Measurements from ENCODE around the gene NUP50. TPM values are rescaled to one million over a fixed set of nuclear protein-coding genes. Genes with fewer than 3 reads are reported as not detected.
"Not testable (repeated sequence)": the region's sequence is repeated elsewhere in the genome, so short reads cannot be mapped to it uniquely, and the experiment has no call there.

NUP50 gene
- polyA plus RNA-seq, 4 donors, result 45.7 to 59.5 (median 53.8) TPM

DNA sequence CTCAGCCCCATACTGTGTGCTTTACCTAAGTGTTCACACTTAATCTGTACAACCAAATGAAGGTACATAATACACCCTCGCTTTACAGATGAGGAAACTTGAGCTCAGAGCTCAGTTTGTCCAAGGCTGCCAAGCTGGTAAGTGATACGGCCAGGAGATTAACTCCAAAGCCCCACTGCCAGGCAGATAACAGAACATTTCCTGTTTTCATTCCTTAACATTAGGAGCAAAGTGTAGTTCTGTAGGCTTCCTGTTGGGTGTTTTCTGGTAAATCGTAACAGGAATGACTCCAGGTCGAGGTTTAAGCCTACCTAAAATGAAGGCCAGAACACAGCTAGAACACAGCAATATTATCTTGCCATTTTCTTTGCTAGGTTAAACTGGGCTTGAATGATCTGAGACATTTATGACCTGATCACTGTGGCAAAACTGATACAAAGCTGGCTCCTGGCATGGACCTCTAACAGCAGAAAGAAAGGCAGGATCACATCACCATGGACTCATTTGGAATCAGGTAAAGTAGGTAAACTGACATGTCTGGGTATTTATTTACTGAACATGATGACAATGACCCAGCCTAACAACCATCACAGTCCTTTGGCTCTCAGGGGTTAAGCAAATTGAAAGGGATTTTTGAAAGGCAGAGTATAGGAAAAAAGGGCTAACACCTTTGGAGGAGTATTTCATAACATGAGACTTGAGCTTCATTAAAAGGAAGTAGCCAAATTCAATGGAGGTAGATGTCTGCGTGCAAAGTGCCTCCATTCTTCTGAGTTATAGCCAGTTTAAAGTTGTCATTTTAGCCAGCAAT lies 3.9 kb upstream of the NUP50 start:
- no peak for DNase-seq (ENCODE audit: low read depth in 4 of 4, low spot score in 3 of 4)

DNA sequence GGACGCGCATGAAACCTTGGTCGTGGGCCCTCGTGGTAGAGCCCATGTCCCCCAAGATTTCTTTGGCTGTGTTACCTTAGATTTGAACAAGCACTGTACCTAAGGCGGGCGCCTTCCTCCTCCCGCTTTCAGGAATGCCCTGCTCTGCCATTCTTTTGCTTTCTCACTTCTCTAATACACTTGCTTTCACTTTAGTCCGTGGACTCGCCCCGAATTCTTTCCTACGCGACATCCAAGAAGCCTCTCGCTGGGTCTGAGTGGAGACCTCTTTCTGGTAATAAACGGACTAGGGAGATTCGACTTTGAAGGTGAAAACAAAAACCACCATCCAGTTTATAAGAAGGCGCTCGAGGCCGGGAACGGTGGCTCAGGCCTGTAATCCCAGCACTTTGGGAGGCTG lies 1.2 kb upstream of the NUP50 start:
- DNase-seq (ENCODE audit: low read depth in 4 of 4, low spot score in 3 of 4), result no peak

DNA sequence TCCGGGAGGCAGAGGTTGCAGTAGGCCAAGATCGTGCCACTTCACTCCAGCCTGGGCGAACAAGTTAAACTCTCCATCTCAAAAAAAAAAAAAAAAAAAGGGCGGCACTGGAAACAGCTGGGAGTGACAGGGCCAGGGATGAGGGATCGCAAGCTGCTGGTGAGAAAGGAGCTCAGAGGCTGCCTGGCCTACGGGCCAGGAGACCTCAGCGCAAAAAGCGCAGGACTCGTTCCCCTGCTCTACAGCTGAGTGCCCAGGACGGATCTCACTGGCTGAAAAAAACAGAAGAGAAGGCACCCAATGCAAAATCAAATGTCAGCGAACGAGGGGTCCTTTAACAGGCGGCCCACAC lies 650 bp upstream of the NUP50 start:
- no peak for DNase-seq (ENCODE audit: low read depth in 4 of 4, low spot score in 3 of 4)

DNA sequence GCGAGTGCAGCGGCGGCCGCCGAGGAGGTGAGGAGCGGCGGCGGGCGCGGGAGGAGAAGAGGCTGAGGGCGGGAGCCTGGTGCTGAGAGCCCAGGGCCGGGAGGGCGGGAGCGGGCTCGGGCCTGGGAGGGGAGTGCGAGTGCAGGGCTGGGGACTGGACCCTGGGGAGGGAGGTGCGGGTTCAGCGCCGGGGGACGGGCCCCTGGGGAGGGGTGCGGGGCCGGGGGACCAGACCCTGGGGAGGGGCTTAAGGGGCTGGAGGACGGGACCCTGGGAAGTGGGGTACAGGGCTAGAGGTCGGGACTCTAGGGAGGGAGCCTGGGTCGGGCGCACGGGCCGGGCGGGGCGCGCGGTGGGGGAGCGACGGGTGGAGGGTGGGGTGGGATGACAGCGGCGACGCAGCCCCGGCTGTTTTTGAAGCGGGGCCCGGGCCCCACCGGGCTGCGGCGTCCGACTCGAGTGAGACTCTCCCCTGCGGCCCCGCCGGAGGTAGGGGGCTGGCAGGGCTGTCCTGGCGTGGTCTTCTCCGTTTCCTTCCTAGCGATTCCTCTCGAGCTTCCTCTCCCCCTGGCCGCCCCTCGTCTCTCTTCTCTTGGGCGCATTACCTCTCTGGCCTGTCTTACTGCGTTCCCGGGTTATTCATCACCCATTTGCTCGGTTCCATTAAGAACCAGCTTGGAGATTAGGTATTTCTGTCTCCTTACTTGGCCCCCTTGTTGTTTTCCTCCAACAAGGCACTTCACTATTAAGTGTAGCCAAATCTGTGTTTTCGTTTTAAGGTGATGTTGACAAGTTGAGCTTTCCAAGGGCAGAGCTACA lies 754 bp downstream of the NUP50 start:
- no peak for DNase-seq (ENCODE audit: low read depth in 4 of 4, low spot score in 3 of 4)

DNA sequence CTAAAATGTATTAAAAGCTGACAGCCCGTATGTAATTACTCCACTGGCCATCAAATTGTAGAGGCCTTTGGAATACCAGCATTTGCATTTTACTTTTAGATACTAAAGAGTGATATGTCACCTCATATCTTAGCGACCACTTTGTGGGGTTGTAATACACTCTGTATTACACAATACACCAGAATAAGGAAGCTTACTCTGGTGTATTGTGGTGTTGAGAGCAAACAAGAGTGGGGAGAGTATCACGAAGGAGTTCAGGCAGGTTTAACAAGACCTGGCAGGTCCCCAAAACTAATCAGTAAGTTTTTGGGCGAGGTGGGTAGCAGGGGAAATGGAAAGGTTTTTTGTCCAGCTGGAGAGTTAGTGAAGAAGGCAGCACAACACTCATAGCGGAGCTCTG lies 3.2 kb downstream of the NUP50 start:
- no peak for DNase-seq (ENCODE audit: low read depth in 4 of 4, low spot score in 3 of 4)

DNA sequence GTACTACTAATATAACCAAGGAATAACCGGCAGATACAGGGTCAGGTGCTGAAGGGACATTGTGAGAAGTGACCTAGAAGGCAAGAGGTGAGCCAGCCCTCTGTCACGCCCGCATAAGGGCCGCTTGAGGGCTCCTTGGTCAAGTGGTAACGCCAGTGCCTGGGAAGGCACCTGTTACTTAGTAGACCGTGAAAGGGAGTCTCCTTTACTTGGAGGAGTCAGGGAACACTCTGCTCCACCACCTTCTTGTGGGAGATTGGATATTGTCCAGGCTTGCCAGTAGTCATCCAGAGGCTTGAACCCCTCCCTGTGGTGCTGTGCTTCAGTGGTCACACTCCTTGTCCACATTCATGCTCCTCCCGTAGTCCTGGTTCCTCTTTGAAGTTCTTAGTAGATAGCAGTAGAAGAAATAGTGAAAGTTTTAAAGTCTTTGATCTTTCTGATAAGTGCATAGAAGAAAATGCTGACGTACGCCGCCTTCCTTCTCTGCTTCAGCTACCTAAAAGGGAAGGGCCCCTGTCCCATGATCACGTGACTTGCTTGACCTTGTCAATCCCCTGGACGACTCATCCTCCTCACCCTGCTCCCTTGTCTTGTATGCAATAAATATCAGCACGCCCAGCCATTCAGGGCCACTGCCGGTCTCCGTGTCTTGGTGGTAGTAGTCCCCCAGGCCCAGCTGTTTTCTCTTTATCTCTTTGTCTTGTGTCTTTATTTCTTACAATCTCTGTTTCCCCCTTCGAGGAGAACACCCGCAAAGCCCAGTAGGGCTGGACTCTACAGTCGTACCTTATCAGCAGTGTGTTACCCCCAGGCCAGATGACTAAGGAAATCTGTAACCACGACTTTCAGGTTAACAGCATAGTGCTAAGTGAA lies 6.1 kb downstream of the NUP50 start:
- DNase-seq (ENCODE audit: low read depth in 4 of 4, low spot score in 3 of 4), result no peak

DNA sequence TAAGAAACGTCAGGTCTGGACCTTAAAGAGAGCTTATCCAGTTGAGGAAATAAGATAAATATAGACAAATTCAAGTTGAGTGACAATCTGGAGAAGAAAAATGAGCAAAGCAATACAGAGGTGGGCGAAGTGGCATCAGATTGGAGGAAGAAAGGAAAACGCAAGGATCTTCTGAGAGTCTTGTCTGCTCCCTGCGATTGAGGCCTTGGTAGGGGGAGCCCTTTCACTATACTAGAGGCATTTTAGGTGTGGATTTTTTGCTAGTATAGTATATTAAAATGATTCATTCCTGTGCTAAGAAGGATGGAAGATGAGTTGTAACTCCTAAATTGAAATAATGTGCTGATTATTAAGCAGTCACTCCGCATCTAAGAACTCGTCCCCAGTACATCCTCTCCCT lies 8.1 kb downstream of the NUP50 start:
- DNase-seq (ENCODE audit: low read depth in 4 of 4, low spot score in 3 of 4), result no peak

DNA sequence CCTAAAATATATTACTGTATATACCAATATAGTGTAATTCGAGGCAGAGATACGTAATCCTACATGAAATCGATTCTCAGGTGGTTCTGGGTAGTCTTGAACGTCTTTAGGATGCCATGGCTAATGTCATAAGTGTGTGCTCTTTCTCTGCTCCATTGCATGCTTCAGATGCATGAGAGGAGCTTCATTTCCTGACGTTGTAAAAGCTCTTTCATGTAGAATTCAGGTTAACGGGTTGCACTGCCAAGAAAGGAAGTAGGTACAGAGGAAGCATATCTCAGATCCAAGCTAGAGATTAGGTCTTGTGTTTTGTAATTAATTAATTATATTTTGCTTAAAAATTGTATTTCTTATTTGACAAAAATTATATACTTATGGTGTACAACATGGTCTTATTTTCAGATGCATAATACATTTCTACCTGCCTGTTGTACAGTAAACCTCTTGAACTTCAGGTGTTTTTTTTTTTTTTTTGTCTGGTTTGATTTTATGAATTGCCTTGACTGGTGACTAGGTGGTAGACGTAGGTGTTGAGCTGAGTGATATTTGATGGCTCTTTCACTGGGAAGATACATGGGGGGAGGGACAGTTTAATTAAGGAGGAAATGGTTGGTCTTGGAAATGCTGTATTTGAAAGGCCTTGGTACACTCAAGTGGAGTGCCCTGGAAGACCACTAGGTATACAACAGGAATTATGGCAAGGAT lies 9.3 kb downstream of the NUP50 start:
- no peak for DNase-seq (ENCODE audit: low read depth in 4 of 4, low spot score in 3 of 4)

DNA sequence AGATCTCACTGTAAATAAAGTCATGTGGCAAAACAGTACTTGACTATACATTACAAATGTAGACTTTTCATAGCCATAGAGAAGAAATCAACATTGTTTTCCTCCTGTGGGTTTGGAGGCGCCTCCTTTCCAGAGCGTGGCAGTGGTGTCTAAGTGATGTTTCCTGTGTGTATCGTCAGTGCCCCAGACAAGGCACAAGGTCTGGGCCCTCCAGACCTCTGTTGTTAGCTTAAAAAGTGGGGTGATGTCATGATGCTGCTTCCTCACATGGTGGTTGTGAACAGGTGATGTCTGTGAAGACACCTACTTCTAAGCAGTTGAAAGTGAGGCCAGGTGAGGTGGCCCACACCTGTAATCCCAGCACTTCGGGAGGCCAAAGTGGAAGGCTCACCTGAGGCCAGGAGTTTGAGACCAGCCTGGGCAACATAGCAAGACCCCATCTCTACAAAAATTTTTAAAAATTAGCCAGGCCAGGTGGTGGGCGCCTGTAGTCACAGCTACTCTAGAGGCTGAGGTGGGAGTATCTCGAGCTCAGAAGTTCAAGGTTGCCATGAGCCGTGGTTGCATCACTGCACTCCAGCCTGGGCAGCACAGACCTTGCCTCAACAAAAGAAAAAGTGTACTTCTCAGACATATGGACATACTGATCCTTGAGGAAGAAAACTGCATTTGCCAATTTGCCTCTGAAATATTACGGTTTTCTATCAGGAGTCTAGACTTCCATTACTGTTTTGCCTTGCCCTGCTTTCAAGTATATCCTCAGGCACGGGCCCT lies 15.7 kb downstream of the NUP50 start:
- no peak for DNase-seq (ENCODE audit: low read depth in 4 of 4, low spot score in 3 of 4)

DNA sequence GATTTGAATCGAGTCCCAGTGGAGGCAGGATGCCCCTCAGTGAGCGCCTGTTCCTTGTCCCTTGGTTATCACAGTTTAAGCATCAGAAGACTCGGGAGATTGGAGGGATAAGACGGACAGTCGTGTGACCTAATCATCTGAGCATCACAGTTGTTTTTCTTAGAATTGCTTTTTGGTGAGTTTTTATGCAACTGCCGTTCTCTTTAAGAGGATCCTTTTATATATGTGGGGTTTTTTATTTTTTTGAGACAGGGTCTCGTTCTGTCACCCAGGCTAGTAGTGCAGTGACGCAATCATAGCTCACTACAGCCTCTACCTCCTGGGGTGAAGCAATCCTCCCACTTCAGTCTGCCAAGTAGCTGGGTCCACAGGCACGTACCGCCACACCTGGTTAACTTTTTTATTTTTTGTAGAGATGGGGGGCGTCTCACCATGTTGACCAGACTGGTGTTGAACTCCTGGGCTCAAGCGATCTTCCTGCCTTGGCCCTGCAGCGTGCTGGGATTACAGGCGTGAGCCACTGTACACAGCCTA lies 16.5 kb downstream of the NUP50 start:
- DNase-seq (ENCODE audit: low read depth in 4 of 4, low spot score in 3 of 4), result no peak

DNA sequence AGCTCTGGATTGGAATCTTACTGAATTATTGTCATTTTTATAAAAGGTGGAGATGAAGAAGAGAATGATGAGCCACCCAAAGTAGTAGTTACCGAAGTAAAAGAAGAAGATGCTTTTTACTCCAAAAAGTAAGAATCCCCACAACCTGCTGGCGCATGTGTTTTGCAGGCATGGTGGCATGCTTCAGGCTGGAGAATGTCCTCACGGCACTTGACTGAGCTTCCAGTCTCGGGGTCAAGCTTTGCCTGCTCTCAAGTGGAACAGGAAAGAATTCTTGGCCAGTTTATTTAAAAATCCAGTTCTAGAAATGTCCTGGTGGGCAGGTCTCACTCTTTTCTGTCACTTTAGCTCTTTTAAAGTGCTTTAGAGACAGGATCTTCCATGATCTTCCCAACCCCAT lies 17.5 kb downstream of the NUP50 start:
- DNase-seq (ENCODE audit: low read depth in 4 of 4, low spot score in 3 of 4), result no peak

DNA sequence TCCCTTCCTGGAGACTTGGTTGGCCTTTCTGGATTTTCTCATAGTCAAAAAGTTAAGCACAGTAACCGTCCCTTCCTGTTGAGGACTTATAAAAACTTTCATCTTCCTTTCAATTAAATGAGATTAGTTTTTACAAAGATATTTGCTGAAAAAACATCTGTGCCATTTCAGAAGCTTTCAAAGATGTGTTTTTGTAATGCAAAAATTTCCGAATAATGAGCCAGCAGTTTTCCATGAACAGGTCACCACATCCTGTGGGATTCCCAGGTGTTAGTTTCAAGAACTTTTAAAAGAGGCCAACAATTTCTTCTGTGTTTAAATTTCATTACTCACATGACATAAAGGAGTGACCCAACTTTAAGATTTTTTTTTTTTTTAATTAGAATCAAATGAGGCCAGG lies 18.0 kb downstream of the NUP50 start:
- DNase-seq (ENCODE audit: low read depth in 4 of 4, low spot score in 3 of 4), result no peak

DNA sequence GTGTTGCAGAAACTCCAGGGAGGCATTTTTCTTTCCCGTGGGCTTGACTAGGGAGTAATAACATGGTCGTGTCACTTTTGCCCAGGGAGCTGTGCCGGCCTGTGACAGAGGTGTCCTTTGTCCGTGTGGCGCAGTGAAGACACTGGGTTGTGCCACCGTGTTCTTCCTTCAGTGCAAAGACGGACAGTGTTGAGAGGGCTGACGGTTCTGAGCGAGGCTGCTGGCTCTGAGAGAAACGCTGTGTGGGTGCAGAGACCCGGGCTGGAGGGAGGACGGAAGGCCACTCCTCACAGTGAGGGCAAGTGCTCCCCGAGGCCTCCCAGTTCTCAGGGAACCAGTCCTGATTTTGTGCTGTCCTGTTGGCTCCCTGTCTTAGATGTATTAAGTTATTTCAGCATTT lies 20.2 kb downstream of the NUP50 start:
- DNase-seq (ENCODE audit: low read depth in 4 of 4, low spot score in 3 of 4), result no peak

DNA sequence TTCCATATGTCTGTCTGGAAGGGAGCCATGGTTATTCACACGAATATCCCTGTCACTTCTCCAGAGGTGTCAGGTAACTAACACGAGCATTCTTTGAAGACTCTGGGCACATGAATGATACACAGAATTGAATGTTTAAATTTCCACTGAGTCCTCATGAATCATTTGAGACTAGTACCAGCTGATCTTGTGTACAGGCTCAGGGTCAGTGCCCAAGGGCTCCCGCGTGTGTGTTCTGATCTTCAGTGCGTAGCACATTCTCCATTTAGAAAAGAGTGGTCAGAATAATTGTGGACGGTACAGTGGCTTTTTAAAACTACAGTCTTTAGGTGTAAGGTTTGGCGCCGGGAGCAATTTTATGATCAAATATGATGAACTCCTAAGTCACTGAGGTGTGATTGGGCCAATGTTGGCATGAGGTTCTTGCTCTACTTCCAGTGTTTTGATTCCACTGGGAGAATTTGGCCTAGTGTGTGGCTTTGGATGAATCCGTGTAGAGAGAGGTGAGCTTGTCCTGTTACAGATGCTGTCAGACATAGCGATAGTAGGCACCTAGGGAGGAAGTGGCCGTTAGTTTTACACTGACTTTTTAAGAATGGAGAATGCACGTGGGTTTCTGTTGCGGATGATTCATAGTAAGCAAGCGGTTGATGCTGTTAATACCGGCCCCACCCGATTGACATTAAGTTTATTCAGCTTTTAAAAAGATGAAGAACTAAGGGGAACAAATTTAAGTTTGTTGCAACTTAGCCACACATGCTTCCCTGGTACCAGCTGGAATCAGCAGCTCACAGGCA lies 22.2 kb downstream of the NUP50 start:
- no peak for DNase-seq (ENCODE audit: low read depth in 4 of 4, low spot score in 3 of 4)

DNA sequence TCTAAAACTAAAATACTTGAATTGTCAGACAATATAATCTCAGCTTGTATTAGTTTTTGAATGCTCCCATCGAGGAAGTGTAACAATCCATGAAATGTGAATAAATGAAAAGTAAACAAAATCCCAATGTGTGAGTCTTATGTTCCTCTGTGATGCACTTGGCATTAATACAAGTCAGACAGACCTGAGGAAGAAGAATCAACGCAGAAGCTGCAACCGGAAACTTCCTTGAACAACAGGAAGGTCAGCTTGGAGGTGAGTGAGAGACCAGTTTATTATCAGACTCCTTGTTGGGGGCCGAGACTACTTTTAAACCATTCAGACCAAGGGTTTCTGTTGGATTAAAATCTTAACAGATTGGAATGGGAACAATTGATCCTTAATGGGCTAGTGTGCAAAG lies 24.2 kb downstream of the NUP50 start:
- no peak for DNase-seq (ENCODE audit: low read depth in 4 of 4, low spot score in 3 of 4)

DNA sequence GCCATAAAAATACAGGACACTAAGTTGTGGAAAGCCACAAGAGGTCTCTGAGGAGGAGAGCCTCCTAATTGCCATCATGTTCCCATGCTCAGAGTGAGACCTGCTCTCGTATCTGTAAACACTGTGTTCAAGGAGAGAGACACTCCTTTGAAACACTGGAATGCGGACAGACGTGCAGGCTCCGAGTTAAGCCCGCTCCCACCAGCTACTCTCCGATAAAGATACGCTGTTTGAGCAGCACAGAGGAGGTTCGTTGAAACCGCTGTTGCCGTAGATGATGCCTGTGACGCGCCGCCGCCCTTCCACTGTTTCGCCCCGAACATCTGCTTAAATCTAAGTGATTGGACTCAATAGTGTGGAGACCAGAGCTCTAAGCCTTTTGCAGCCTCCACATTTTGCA lies 25.1 kb downstream of the NUP50 start:
- no peak for DNase-seq (ENCODE audit: low read depth in 4 of 4, low spot score in 3 of 4)

DNA sequence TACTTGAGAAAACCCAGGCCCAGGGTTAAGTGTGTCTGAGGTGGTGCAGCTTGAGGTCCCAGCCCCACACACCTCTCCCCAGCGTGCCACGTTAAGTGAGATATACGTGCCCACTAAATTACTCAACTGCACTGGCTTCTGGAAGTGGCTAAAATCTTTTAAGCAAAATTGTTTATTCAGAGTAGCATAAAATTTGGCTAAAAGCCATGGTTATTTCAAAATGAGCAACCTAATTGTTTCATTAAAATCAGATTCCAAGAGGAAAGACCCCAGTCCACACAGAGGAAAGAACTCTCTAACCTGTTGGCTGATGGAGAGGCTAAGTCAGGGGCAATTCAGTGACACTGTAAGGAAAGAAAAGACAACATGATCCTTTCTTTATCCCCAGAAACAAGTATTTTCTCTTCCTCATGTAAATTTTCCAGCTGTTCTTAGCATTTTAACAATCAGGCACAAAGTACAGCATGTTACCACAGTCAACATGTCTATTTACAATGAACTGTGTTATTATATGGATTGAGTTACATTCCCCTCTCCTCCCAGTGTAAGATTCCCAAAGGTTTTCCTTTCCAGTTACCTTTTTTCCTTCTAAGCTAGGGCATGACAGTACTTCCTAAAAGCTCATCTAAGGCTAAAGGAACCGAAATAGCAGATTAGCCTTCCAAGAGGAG lies 26.6 kb downstream of the NUP50 start:
- DNase-seq (ENCODE audit: low read depth in 4 of 4, low spot score in 3 of 4), result no peak

DNA sequence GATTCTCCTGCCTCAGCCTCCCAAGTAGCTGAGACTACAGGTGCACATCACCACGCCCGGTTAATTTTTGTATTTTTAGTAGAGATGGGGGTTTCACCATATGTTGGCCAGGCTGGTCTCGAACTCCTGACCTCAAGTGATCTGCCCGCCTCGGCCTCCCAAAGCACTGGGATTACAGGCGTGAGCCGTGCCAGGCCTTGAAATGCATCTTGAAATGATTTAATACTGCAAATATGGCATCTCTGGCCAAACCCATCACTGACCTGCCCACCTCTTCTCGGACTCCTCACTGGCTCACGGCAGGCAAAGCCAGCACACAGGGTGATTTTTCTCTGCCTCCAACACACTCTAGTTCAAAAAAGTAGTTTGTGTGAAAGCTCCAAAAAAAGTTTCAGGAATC lies 28.0 kb downstream of the NUP50 start:
- DNase-seq (ENCODE audit: low read depth in 4 of 4, low spot score in 3 of 4), result not testable (repeated sequence)
